ENCODE measurements around the gene PC.
"Not testable (repeated sequence)": the region's sequence is repeated elsewhere in the genome, so short reads cannot be mapped to it uniquely, and the experiment has no call there.

The PC gene, protein sequence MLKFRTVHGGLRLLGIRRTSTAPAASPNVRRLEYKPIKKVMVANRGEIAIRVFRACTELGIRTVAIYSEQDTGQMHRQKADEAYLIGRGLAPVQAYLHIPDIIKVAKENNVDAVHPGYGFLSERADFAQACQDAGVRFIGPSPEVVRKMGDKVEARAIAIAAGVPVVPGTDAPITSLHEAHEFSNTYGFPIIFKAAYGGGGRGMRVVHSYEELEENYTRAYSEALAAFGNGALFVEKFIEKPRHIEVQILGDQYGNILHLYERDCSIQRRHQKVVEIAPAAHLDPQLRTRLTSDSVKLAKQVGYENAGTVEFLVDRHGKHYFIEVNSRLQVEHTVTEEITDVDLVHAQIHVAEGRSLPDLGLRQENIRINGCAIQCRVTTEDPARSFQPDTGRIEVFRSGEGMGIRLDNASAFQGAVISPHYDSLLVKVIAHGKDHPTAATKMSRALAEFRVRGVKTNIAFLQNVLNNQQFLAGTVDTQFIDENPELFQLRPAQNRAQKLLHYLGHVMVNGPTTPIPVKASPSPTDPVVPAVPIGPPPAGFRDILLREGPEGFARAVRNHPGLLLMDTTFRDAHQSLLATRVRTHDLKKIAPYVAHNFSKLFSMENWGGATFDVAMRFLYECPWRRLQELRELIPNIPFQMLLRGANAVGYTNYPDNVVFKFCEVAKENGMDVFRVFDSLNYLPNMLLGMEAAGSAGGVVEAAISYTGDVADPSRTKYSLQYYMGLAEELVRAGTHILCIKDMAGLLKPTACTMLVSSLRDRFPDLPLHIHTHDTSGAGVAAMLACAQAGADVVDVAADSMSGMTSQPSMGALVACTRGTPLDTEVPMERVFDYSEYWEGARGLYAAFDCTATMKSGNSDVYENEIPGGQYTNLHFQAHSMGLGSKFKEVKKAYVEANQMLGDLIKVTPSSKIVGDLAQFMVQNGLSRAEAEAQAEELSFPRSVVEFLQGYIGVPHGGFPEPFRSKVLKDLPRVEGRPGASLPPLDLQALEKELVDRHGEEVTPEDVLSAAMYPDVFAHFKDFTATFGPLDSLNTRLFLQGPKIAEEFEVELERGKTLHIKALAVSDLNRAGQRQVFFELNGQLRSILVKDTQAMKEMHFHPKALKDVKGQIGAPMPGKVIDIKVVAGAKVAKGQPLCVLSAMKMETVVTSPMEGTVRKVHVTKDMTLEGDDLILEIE

DNA sequence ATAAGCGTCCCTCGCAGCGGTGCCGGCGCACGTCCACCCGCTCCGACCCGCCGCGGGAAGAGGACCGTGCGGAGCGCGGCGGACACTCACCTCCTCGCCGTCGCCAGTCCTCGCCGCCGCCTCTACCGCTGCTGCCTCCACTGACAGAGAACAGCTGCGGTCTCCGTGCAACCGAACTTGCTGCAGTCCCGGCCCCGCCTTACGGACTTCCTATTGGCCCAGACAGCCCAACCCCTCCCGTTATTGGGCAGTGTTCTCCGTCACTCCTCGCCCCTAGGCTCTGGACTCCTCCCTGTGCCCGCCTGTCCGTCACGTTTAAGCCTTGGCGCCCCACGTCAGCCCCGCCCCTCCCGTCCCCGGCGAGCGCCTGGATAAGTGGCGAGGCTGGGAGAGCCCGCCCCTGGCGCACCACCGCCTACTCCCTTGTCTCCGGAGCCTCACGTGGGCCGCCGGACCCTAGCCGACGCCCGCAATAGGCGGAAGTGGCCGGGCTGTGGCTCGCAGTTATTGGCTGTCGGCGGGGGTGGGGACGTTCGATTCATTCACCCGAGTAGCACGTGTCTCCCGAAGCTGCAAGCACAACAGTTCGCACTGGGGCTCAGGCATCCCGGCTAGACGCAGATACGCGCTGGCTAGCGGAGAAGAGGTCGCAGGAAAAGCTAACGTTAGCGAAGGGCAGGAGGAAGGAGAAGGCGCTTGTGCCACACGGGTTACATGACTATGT, at the start of gene PC:
Gene PC, minus strand, starts transcription at position 152 of the 724 bp plus-strand sequence. CDS start 86,224 bp downstream, outside the sequence.
- in situ Hi-C loops (cut with MboI; ENCODE audit: low sequenced_read_pairs) = no loop called here

DNA sequence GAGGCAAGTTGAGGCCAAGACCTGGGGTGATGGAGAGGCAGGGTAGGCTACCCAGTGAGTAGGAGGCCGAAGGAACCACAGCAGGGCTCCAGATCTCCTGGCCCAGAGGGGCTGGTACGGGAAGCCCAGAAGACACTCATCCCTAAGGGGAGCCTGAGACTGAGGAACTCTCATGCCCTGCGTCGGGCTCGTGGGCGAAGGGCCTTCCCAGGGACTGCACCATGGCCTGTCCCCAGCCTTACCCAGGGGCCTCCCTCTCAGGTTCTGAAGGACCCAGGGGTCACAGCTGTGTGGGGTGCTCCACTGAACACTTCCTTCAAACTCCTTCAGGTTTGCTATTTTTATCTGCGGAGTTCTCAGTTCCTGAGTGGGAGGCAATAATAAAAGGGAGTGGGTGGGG, 48.9 kb upstream of the PC start:
- in situ Hi-C loops (cut with MboI; ENCODE audit: low sequenced_read_pairs) = no loop called here

DNA sequence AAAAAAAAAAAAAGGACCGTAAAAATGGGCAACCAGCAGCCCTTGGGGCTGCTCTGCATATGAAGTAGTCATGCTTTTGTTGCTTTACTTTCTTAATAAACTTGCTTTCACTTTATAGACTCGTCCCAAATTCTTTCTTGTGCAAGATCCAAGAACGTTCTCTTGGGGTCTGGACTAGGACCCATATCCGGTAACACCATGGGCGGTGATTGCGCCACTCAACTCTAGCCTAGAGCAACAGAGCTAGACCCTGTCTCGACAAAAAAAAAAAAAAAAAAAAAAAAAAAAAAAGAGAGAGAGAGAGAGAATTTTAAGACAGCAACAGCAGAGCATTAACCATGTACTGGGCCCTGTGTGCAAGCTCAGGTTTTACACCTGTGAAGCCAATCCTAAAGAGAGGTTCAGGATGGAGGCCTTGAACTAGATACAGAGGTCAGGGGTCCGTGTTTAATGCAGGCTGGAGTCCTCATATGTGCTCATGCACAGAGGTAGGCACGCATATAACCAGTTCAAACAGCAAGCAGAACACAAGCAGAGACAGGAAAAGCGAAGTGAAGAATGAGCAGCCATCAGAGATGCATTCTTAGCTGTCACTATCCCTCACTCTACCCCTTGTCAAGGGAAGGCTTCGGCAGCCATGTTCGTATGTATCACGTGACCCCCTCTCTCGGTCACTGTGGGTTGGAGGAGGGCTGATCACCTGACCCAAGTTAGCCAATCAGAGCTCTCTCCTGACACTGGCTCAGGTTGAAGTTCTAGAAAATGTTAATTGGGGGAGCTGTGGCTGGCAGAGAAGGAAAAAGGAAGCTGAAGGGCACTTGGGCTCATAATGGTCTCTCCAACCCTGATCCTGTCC, 48.1 kb upstream of the PC start:
- in situ Hi-C loops (cut with MboI; ENCODE audit: low sequenced_read_pairs) = no loop called here

DNA sequence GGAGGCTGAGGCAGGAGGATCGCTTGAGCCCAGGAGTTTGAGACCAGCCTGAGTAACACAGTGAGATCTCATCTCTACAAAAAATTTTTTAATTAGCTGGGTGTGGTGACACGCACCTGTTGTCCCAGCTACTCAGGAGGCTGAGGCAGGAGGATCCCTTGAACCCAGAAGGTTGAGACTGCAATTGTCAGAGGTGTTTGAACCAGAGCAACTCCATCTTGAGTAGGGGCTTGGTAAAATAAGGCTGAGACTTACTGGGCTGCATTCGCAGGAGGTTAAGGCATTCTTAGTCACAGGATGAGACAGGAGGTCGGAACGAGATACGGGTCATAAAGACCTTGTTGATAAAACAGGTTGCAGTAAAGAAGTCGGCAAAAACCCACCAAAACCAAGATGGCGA, 47.0 kb upstream of the PC start:
- in situ Hi-C loops (cut with MboI; ENCODE audit: low sequenced_read_pairs) = not testable (repeated sequence)

DNA sequence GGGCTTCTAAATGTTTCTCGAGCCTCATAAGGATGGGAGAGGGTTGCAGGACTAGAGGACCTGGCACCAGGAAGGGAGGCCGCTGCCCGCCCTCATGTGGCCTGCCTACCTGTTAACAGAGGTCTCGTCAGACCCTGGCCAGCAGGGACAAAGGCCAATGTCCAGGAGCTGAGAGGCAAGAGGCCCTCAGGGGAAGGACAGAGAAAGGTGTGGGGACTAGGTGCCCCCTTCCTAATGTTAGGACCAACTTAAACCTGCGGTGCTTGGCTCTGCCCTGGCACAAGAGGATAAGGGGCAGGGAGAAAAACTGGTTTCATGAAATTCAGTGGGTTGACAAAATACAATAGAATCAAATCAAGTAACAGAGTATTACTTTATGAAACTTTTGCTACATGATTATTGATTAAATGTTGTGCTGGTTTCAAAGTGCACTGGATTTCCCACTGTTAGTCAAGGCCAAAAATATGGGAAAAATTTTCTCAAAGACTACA, 44.8 kb upstream of the PC start:
- in situ Hi-C loops (cut with MboI; ENCODE audit: low sequenced_read_pairs) = no loop called here

DNA sequence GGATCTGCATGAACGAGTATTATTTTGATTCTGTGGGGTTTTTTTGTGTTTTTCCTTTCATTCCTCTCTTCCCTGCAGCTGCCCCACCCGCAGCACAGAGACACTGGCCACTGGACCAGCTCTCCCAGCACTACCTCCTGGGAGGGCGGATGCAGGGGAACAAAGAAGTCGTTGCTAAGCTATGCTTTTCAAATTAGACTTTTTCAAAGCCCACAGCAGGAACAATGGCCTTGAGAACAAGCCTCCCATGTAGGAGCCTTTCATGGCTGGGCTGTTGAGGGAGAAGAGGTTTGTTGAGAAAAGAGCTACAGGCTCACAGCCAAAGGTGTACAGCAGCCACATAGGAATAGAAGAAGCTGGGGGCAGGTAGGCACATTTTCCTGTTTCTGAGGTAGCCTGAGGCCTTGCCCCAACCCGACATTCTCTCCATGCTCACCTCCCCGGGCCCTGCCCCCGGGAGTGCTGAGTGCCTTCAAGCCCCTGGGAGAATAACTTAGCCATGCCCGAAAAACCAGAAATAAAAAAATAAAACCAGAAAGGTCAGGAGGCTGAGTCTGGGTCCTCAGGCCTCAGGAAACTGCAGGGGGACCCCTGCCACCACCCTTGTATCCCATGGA, 44.2 kb upstream of the PC start:
- in situ Hi-C loops (cut with MboI; ENCODE audit: low sequenced_read_pairs) = no loop called here

DNA sequence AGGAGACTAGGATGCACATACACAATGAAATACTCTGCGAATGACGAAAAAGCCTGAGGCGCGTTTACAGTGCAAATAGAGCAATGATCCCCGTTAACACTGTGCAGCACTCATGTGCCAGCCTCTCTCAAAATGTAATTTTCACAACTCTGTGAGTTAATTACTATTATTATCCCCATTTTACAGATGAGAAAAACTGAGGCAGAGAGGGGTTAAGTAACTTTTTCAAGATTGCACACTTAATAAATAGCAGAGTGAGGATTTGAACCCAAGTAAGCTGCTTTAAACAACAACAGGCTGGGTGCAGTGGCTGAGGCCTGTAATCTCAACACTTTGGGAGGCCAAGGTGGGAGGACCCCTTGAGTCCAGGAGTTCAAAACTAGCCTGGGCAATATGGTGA, 43.1 kb upstream of the PC start:
- in situ Hi-C loops (cut with MboI; ENCODE audit: low sequenced_read_pairs) = no loop called here

DNA sequence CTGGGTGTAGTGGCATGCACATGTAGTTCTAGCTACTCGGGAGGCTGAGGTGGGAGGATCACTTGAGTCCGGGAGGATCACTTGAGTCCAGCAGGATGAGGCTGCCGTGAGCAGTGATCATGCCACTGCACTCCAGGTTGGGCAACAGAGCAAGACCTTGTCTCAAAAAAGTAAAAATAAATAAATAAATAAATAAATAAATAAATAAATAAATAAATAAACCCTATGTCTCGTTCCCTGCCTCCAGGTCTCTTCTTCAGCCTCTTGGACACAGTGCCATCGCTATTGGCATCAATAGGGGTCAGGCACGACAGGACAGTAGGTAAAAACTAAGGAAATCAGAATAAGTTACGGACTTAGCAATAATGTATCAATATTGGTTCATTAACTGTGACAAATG, 41.4 kb upstream of the PC start:
- in situ Hi-C loops (cut with MboI; ENCODE audit: low sequenced_read_pairs) = no loop called here

DNA sequence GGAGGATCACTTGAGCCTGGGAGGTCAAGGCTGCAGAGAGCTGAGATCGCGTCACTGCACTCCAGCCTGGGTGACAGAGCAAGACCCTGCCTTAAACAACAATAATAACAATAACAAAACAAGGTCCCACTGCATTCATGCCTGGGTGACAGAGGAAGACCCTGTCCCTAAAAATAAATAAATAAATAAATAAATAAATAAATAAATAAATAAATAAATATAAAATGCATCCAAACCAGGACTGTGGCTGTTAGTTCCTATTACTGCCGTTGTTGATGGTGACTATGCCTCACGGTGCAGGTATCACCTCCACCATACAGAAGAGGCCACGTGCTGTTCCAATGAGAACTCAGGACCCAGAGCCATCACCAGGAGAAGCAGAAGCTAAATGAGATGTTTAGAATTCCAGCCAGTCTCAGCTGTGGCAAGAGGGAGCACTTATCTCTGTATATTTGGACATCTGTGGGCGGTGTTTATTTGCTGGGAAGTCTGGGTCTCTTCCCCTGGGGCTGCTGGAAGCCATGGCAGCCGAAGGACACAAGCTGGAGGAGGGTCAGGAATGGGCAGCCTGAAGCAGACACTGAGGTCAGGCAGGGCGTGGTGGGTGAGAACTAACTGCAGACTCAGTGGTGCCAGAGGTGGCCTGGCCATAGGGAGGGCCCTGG, 38.6 kb upstream of the PC start:
- in situ Hi-C loops (cut with MboI; ENCODE audit: low sequenced_read_pairs) = no loop called here

DNA sequence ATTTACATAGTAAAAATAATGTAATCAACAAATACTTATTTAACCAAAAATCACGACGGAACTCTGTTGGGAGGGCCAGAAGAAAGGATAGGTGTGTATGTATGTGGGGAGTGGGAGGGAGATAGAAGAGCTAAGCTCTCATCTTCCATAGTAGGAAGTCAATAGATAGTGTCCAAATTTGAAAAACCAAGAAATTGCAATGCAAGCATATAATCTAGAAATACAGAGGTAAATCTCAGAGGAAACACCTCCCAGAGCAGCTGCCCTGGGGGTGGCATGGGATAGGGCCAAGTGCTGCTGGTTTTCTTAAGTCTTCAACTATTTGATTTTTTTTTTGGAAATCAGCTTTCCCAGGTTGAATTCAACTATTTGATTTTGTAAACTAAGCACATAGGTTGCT, 33.9 kb upstream of the PC start:
- in situ Hi-C loops (cut with MboI; ENCODE audit: low sequenced_read_pairs) = no loop called here

DNA sequence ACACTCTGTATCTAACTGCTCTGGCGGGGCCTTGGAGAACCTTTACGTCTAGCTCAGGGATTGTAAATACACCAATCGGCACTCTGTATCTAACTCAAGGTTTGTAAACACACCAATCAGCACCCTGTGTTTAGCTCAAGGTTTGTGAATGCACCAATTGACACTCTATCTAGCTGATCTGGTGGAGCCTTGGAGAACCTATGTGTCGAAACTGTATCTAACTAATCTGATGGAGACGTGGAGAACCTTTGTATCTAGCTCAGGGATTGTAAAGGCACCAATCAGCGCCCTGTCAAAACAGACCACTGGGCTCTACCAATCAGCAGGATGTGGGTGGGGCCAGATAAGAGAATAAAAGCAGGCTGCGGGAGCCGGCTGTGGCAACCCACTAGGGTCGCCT, 31.2 kb upstream of the PC start:
- in situ Hi-C loops (cut with MboI; ENCODE audit: low sequenced_read_pairs) = not testable (repeated sequence)

DNA sequence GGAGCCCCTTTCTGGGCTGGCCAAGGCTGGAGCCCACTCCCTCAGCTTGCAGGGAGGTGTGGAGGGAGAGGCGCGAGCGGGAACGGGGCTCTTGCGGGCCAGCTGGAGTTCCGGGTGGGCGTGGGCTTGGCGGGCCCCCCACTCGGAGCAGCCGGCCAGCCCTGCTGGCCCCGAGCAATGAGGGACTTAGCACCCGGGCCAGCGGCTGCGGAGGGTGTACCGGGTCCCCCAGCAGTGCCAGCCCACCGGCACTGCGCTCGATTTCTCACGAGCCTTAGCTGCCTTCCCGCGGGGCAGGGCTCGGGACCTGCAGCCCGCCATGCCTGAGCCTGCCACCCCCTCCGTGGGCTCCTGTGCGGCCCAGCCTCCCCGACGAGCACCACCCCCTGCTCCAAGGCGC, 30.6 kb upstream of the PC start:
- in situ Hi-C loops (cut with MboI; ENCODE audit: low sequenced_read_pairs) = not testable (repeated sequence)

DNA sequence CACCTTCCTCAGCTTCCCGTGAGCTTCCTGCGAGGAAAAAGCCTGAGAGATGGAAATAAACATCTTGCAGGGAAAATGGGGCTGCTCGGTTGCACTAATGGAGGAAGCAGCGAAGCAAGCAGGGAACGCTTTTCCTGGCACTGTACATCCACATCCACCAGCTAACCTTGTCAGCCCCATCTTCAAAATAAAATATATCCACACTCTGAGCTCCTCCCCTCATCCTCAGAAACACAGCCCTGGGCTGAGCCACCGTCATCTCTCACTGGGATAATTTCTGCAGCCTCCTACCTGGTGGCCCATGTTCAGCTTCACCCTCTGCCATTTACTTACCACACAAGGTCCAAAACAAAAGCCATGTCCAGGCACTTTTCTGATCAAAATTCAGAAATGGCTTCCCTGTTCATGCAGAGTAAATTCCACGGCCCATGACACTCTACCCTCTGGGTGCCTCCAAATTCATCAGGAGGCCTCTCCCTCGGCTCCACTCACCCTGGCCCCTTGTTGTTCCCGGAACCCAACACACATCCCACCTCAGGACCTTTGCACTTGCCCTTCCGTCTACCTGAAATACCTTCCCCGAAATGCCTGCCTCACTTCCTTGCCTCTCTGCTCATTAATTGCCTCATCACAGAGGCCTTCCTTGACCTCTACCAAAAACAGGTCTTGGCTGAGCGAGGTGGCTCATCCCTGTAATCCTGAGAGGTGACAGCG, 29.9 kb upstream of the PC start:
- in situ Hi-C loops (cut with MboI; ENCODE audit: low sequenced_read_pairs) = no loop called here

DNA sequence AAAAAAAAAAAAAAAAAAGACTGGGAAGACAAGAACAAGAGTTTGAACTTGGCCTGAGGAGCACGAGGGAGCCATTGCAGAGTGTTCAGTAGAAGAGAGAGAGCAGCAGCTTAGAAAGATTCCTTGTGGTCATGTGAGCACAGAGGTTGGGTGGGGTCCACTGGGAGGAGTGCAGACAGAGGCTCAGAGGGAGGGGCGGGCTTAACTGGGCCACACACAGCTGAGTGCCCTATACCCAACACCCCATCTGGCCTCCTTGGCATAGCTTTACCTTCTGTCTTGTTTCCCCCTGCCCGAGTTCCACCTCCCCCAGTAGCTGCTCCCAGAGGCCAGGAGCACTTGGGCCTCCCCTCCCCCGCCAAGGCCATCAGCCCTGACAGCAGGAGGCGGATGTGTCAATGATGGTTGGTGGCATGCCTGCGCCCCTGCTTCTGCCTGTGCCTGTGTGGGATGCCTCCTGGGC, 29.0 kb upstream of the PC start:
- in situ Hi-C loops (cut with MboI; ENCODE audit: low sequenced_read_pairs) = no loop called here

DNA sequence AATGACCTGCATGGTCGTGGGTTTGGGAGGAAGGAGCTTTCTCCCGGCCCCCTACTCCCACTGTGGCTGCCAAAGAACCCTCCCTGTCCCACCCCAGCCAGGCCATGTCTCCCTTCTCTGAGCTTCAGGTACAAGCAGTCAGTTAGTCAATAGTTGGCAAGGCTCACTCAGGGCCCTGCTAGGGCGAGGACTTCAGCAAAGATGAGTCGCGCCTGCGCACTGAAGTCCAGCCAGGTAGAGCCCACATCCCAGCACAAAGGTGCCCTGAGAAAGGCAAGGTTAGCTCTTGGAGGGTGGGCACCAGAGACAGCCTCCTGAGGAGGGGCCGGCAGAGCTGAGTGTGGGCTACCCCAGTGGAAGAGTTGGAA, 28.0 kb upstream of the PC start:
- in situ Hi-C loops (cut with MboI; ENCODE audit: low sequenced_read_pairs) = no loop called here

DNA sequence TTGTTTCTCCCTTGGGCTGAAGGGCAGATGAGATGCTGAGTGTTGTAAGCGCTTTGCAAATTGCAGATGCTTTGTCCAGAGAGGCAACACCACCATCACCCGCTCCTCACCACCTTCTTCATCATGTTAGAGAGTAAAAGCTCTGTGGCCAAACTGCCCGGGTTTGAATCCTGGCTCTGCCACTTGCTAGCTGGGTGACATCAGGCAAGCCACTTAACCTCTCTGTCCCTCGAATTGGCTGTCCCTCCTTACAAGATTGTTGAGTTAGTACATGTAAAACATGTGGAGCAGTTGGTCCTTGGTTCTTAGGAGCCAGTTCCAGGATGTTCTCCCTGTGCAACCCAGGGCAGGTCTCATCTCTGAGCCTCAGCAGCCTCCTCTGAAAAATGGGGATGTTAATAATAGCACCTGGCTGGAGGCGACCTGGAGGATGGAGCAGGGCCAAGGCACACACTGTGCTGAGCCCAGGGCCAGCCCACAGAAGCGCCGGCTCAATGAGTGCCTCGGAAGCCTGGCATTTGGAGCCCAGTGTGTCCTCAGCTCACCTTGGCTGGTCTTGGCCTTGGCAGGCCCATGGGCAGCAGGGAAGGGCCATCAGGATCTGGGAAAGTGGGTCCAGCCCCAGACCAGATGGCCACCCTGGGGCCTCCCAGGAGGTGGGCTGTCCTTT, 27.5 kb upstream of the PC start:
- in situ Hi-C loops (cut with MboI; ENCODE audit: low sequenced_read_pairs) = no loop called here

DNA sequence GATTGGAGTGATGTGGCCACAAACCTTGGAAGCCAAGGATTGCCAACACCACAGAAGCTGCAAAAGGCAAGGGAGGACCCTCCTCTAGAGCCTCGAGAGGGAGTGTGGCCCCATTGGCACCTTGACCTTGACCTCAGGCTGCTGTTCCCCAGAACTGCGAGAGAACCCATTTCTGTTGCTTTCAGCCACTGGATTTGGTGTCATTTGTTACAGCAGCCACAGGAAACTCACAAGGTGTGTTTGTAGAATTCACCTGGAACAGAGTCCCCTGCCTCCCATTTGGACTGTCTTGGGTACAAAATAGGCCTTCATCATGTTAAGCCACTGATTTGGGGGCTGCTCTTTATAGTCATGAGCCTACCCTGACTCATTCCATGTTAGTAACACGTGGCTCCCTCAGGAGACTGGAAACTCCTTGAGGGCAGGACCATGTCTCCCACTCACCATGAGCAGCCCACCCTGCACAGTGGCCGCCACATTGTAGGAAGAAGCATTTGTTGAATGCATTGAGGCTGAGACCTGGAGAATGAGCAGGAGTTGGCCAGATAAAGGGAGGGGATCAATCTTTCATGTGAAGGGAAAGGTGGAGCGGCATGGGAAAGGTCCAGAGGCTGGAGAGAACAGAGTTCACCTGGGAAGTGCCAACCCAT, 25.2 kb upstream of the PC start:
- in situ Hi-C loops (cut with MboI; ENCODE audit: low sequenced_read_pairs) = no loop called here

Data from HL-60/S4 treated with phorbol 12-myristate 13-acetate at 8.2 ng/mL for 4 days and 3 days (cell line).